CD4-positive, alpha-beta T cell treated with Interferon gamma for 1 hour (primary cell): ENCODE data around the gene FAF2.
"Not testable (repeated sequence)": the region's sequence is repeated elsewhere in the genome, so short reads cannot be mapped to it uniquely, and the experiment has no call there.

Experiments
- DNase-seq: peaks from one replicate; pipeline ENCODE4 v3.0.0-alpha.2; 2020

The FAF2 gene

GRCh38 chr5:176420086-176420485, 28.1 kb upstream of the FAF2 start:
- DNase-seq, result no peak

GRCh38 chr5:176420972-176421544, 27.1 kb upstream of the FAF2 start:
- no peak for DNase-seq

- no peak for DNase-seq
Observed at GRCh38 chr5:176424181-176424580, 24.0 kb upstream of the FAF2 start.

- no peak for DNase-seq
Observed at GRCh38 chr5:176425138-176425537, 23.0 kb upstream of the FAF2 start.

- no peak for DNase-seq
Observed at GRCh38 chr5:176425791-176426190, 22.4 kb upstream of the FAF2 start.

- no peak for DNase-seq
Observed at GRCh38 chr5:176426876-176427275, 21.3 kb upstream of the FAF2 start.

- DNase-seq, result no peak
Observed at GRCh38 chr5:176427971-176428370, 20.2 kb upstream of the FAF2 start.

- no peak for DNase-seq
Observed at GRCh38 chr5:176429972-176430371, 18.2 kb upstream of the FAF2 start.

- DNase-seq, result no peak
Observed at GRCh38 chr5:176432707-176433106, 15.5 kb upstream of the FAF2 start.

- no peak for DNase-seq
Observed at GRCh38 chr5:176436656-176437055, 11.5 kb upstream of the FAF2 start.

GRCh38 chr5:176438959-176439757, 9.0 kb upstream of the FAF2 start:
- DNase-seq, result no peak

GRCh38 chr5:176440927-176441706, 7.1 kb upstream of the FAF2 start:
- no peak for DNase-seq

GRCh38 chr5:176441921-176442323, 6.3 kb upstream of the FAF2 start:
- DNase-seq, result no peak

GRCh38 chr5:176442911-176443310, 5.3 kb upstream of the FAF2 start:
- DNase-seq, result not testable (repeated sequence)

- no peak for DNase-seq
Observed at GRCh38 chr5:176444742-176445141, 3.4 kb upstream of the FAF2 start.

- DNase-seq, result no peak
Observed at GRCh38 chr5:176446028-176446665, 2.0 kb upstream of the FAF2 start.

- no peak for DNase-seq
Observed at GRCh38 chr5:176446884-176447590, 1.1 kb upstream of the FAF2 start.

- DNase-seq, result peak; percentile 2
Observed at GRCh38 chr5:176447591-176447977, 601 bp upstream of the FAF2 start.

- no peak for DNase-seq
Observed at GRCh38 chr5:176450077-176450476, 1.9 kb downstream of the FAF2 start.

GRCh38 chr5:176454724-176455394, 6.7 kb downstream of the FAF2 start:
- DNase-seq, result no peak

GRCh38 chr5:176458904-176459561, 10.8 kb downstream of the FAF2 start:
- DNase-seq, result no peak

- DNase-seq, result no peak
Observed at GRCh38 chr5:176461349-176461748, 13.2 kb downstream of the FAF2 start.
